PC-3 (cell line): ENCODE measurements around the gene YY1. TPM values are rescaled to one million over a fixed set of nuclear protein-coding genes. Genes with fewer than 3 reads are reported as not detected.

Experiments
- ATAC-seq: fragments of 200-7000 bp; cut with Tn5 transposase; 2 replicates; pipeline ENCODE4 v1.9.1; 2020; ENCODE audit warnings: mild to moderate bottlenecking, moderate library complexity
- BruUV-seq: library from RNA; stranded (reverse); fragments of 400-500 nt; replicated peaks from 2 replicates; lab custom pipeline; 2021; lab: Mats Ljungman, UMichigan
- CTCF ChIA-PET: fragments of 300-600 bp; sonication (Branson Sonifier 250); formaldehyde crosslinking; loops from one replicate; lab custom pipeline; 2022; ENCODE audit warnings: antibody characterized with exemption; lab: Charles Lee
- POLR2A ChIA-PET: fragments of 300-600 bp; sonication (Branson Sonifier 250); formaldehyde crosslinking; loops from one replicate; lab custom pipeline; 2022; ENCODE audit warnings: antibody characterized with exemption; ENCODE audit not compliant: unreplicated experiment; lab: Charles Lee
- DNase-seq: peaks from one replicate; pipeline ENCODE4 v3.0.0-alpha.2; 2015
- H2AFZ ChIP-seq: fragments of 300-600 bp; sonication (generic); 2 replicates; pipeline ENCODE4 v1.6.0; 2016; ENCODE audit warnings: antibody characterized with exemption, low read length
- H3F3A ChIP-seq: fragments of 300-600 bp; sonication (generic); one replicate; pipeline ENCODE4 v1.6.0; 2017; ENCODE audit warnings: antibody characterized with exemption, low read length, control low read depth, mild to moderate bottlenecking; ENCODE audit not compliant: unreplicated experiment
- H3K27ac ChIP-seq: fragments of 300-600 bp; sonication (generic); 2 replicates; pipeline ENCODE4 v1.5.1; 2016; ENCODE audit warnings: mild to moderate bottlenecking, low read length
- H3K27me3 ChIP-seq: fragments of 300-600 bp; sonication (generic); 2 replicates; pipeline ENCODE4 v1.6.1; 2016; ENCODE audit warnings: low read length, mixed read lengths
- H3K36me3 ChIP-seq: fragments of 300-600 bp; sonication (generic); 2 replicates; pipeline ENCODE4 v1.6.1; 2016; ENCODE audit warnings: low read depth, mixed run types, low read length, mixed read lengths
- H3K4me1 ChIP-seq: fragments of 300-600 bp; sonication (generic); 2 replicates; pipeline ENCODE4 v1.5.1; 2016; ENCODE audit warnings: low read length; ENCODE audit not compliant: insufficient read depth
- H3K4me2 ChIP-seq: fragments of 300-600 bp; sonication (generic); 2 replicates; pipeline ENCODE4 v1.6.0; 2016; ENCODE audit warnings: low read length
- H3K4me3 ChIP-seq: fragments of 300-600 bp; sonication (generic); 2 replicates; pipeline ENCODE4 v1.5.1; 2016; ENCODE audit warnings: mild to moderate bottlenecking, low read length, mixed read lengths
- H3K79me2 ChIP-seq: fragments of 300-600 bp; sonication (generic); 2 replicates; pipeline ENCODE4 v1.6.1; 2017; ENCODE audit warnings: low read length, mixed read lengths
- H3K9ac ChIP-seq: fragments of 300-600 bp; sonication (generic); 2 replicates; pipeline ENCODE4 v1.6.0; 2016; ENCODE audit warnings: mild to moderate bottlenecking, low read length
- H3K9me2 ChIP-seq: fragments of 300-600 bp; sonication (generic); replicated peaks from 2 replicates; pipeline ENCODE4 v1.6.1; 2016; ENCODE audit warnings: mixed run types, low read length, mixed read lengths
- H3K9me3 ChIP-seq: fragments of 300-600 bp; sonication (generic); 2 replicates; pipeline ENCODE4 v1.6.1; 2016; ENCODE audit warnings: low read length, mixed read lengths
- H4K20me1 ChIP-seq: fragments of 300-600 bp; sonication (generic); 2 replicates; pipeline ENCODE4 v1.6.1; 2016; ENCODE audit warnings: low read length, mixed read lengths
- CTCF ChIP-seq: fragments of 300-600 bp; sonication (generic); conservative IDR thresholded peaks from 2 replicates; pipeline ENCODE4 v1.5.1; 2017; ENCODE audit warnings: antibody characterized with exemption, low read depth, mild to moderate bottlenecking, low read length
- EZH2 ChIP-seq: fragments of 300-600 bp; sonication (generic); IDR thresholded peaks from one replicate; pipeline ENCODE4 v1.6.1; 2017; ENCODE audit warnings: antibody characterized with exemption, mild to moderate bottlenecking, low read length; ENCODE audit not compliant: unreplicated experiment
- EZH2phosphoT487 ChIP-seq: fragments of 300-600 bp; sonication (generic); IDR thresholded peaks from 2 replicates; pipeline ENCODE4 v1.6.1; 2018; ENCODE audit warnings: mild to moderate bottlenecking, antibody characterized with exemption, low read length, borderline replicate concordance
- intact Hi-C: fragments of 100-400 bp; cut with micrococcal nuclease; formaldehyde crosslinking; loops from 2 replicates; pipeline ENCODE4 v1.9.0; 2023
- total RNA-seq: library from RNA; depleted of rRNA; stranded (reverse); fragments of >200 nt; gene quantifications from 2 replicates; pipeline ENCODE4 v1.2.3, GENCODE V29; 2014

Gene YY1
- total RNA-seq, 1 experiment from 2014 or later: 64.1 TPM

GRCh38 chr14:100199240-100199860 lies 39.6 kb upstream of the YY1 start:
- Histone ChIP-seq H3K9me2 (no peaks in the 10 kb centered on the region), H3K27me3 (no peaks in the 10 kb centered on the region), H3K9me3 (no peaks in the 10 kb centered on the region), H3F3A (no peaks in the 10 kb centered on the region), H4K20me1 (no peaks in the 10 kb centered on the region), H3K9ac (no peak overlapping the region), H3K36me3 (no peaks in the 10 kb centered on the region), H3K79me2 (no peaks in the 10 kb centered on the region), H3K27ac (no peak overlapping the region), H3K4me2 (no peak overlapping the region), H3K4me3 (no peak overlapping the region), H2AFZ (no peak overlapping the region), H3K4me1 (no peaks in the 10 kb centered on the region)
- ChIA-PET CTCF (no interaction called here), POLR2A (no interaction called here)
- intact Hi-C loops: no loop called here
- ATAC-seq (no peak), DNase-seq (no peak)
- no TSS peak for BruUV-seq
- no peak for TF ChIP-seq EZH2phosphoT487
- TF ChIP-seq EZH2: no peak
- no peak for TF ChIP-seq CTCF

DNA sequence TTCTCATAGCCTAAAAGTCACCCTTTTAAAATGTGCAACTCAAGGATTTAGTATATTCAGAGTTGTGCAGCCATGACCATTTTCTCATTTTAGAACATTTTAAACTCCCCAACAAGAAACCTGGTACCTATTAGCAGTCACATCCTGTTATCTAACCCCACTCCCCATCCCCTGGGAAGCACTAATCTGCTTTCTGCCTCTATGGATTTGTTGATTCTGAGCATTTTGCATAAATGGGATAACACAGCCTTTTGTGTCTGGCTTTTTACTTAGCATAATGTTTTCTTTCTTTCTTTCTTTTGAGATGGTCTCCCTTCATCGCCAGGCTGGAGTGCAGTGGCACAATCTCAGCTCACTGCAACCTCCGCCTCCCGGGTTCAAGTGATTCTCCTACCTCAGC lies 38.6 kb upstream of the YY1 start:
- CTCF ChIA-PET: no interaction called here

More for the DNA sequence above, 38.6 kb upstream of the YY1 start:
- DNase-seq: no peak
- H3K79me2 ChIP-seq: no peaks in the 10 kb centered on the region
- no peaks in the 10 kb centered on the region for H3K9me2 ChIP-seq
- TF ChIP-seq EZH2: no peak
- TF ChIP-seq CTCF: no peak
- TF ChIP-seq EZH2phosphoT487: no peak
- no peaks in the 10 kb centered on the region for H3K4me1 ChIP-seq
- no peak overlapping the region for H3K9ac ChIP-seq
- H3K4me3 ChIP-seq: no peak overlapping the region
- no peaks in the 10 kb centered on the region for H4K20me1 ChIP-seq
- no peaks in the 10 kb centered on the region for H3F3A ChIP-seq
- no peaks in the 10 kb centered on the region for H3K27me3 ChIP-seq
- H2AFZ ChIP-seq: no peak overlapping the region
- H3K4me2 ChIP-seq: no peak overlapping the region
- no peak for ATAC-seq
- BruUV-seq: no TSS peak
- intact Hi-C loops: no loop called here
- no peaks in the 10 kb centered on the region for H3K36me3 ChIP-seq
- no peaks in the 10 kb centered on the region for H3K9me3 ChIP-seq
- H3K27ac ChIP-seq: no peak overlapping the region
- POLR2A ChIA-PET: no interaction called here
